ENCODE results near the gene KRTAP4-11. TPM values are rescaled to one million over a fixed set of nuclear protein-coding genes. Genes with fewer than 3 reads are reported as not detected.

Gene KRTAP4-11
- total and polyA plus RNA-seq, 2 of the 4 experiments (the other 2 are of a cell fraction) = not detected

DNA sequence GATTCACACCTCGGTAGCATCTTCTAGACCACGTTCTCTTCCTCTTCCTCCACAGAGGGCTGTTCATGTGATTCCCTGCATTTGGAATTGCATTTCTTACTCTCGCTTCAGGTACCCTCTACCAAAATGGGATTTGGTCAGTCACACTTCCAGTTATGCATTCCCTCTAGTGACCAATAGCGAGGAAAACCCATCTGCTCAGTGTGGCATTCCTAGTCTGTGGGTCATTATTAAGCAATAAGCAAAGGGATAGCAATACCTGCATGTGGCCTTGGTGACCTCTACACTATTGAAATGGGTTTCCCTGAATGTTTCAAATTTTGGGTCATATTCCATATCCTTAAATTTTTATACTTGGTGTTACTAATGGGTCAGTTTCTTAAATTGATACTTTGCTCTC, 31.9 kb upstream of the KRTAP4-11 start:
- in situ Hi-C loops (cut with MboI; ENCODE audit: low sequenced_read_pairs) (no loop called here), dilution Hi-C loops (cut with HindIII; ENCODE audit: low sequenced_read_pairs, unreplicated experiment) (no loop called here), intact Hi-C loops (cut with micrococcal nuclease) (no loop called here)
- H2AK9ac ChIP-seq (replicated peaks; ENCODE audit: low read depth, low read length, poor library complexity) = no peak overlapping the region
- no peak overlapping the region for H3K4me3 ChIP-seq (ENCODE audit: insufficient read depth, low read depth, low read length)
- H2BK15ac ChIP-seq (ENCODE audit: low read depth, low read length) = no peak overlapping the region
- H3K27me3 ChIP-seq (ENCODE audit: control insufficient read depth, insufficient read depth, low read length) = no peaks in the 10 kb centered on the region; the same call in 1 of the 2 replicates
- no peak overlapping the region for H3K4me2 ChIP-seq (ENCODE audit: low read depth, low read length)
- no peak overlapping the region for H2AFZ ChIP-seq (replicated peaks; ENCODE audit: low read length, poor library complexity)
- H3K27ac ChIP-seq (ENCODE audit: insufficient read depth, low read length) = no peak overlapping the region
- H3K9me1 ChIP-seq (ENCODE audit: insufficient read depth, low read length) = no peaks in the 10 kb centered on the region
- no peaks in the 10 kb centered on the region for H3K79me1 ChIP-seq (ENCODE audit: low read depth in 1 of 2, low read length in 2 of 2)
- no peak overlapping the region for H2AK5ac ChIP-seq (ENCODE audit: low read depth, low read length)
- H4K5ac ChIP-seq (ENCODE audit: low read depth, low read length) = no peak overlapping the region
- no peak overlapping the region for H3K18ac ChIP-seq (ENCODE audit: low read depth, low read length)
- no peaks in the 10 kb centered on the region for H4K20me1 ChIP-seq (ENCODE audit: insufficient read depth, low read length)
- H3K4ac ChIP-seq (ENCODE audit: low read depth, low read length) = no peak overlapping the region
- H3K9ac ChIP-seq (ENCODE audit: low read depth, low read length) = no peak overlapping the region
- no CpG with 5 or more reads among the region's 4 CpGs for WGBS, 2 experiments (ENCODE audit: extremely low coverage in 2 of 2, insufficient read length in 1 of 2)
- H3K9me3 ChIP-seq (ENCODE audit: control insufficient read depth, insufficient read depth, low read length) = no peaks in the 10 kb centered on the region
- ChIA-PET CTCF (no interaction called here), POLR2A (ENCODE audit: unreplicated experiment) (no interaction called here)
- no peak for DNase-seq
- no peak overlapping the region for H3K56ac ChIP-seq (ENCODE audit: extremely low read depth, insufficient read depth, low read length)
- BruUV-seq (replicated peaks) = no TSS peak
- H3K36me3 ChIP-seq (ENCODE audit: control insufficient read depth, insufficient read depth, low read length) = no peaks in the 10 kb centered on the region
- H2BK120ac ChIP-seq (ENCODE audit: low read depth, low read length) = no peak overlapping the region
- H4K8ac ChIP-seq (ENCODE audit: low read depth in 2 of 2, low read length in 2 of 2) = no peak overlapping the region
- H3K4me1 ChIP-seq (ENCODE audit: control insufficient read depth, insufficient read depth, low read length) = no peaks in the 10 kb centered on the region
- no peak for TF ChIP-seq CHD1 (IDR thresholded peaks at IDR 0.05; ENCODE audit: low read depth, low read length)
- TF ChIP-seq NFE2L2 (IDR thresholded peaks at IDR 0.05; ENCODE audit: low read depth, low read length) = no peak
- no peak for TF ChIP-seq RAD21 (IDR thresholded peaks at IDR 0.05; ENCODE audit: low read length)
- TF ChIP-seq MAFK (IDR thresholded peaks at IDR 0.05; ENCODE audit: low read depth, low read length) = no peak
- no peak for TF ChIP-seq FOS (IDR thresholded peaks at IDR 0.05; ENCODE audit: low read depth, low read length)
- no peak for TF ChIP-seq SMC3 (IDR thresholded peaks at IDR 0.05; ENCODE audit: low read depth, low read length)
- H2BK5ac ChIP-seq (ENCODE audit: low read depth, low read length, poor library complexity, severe bottlenecking) = no peak overlapping the region
- no peak overlapping the region for H3K23ac ChIP-seq (ENCODE audit: low read depth, low read length)
- H4K91ac ChIP-seq (ENCODE audit: insufficient read depth, low read depth, low read length) = no peak overlapping the region
- H2BK20ac ChIP-seq (ENCODE audit: low read depth, low read length) = no peak overlapping the region
- ATAC-seq (ENCODE audit: low read depth) = no peak
- H3K14ac ChIP-seq (replicated peaks; ENCODE audit: low read depth, low read length) = no peak overlapping the region

All from IMR-90 (cell line).